H1 (cell line): ENCODE measurements around the gene CHAC1. TPM values are rescaled to one million over a fixed set of nuclear protein-coding genes. Genes with fewer than 3 reads are reported as not detected.

Experiments used
- CTCF ChIP-seq, 3 experiments: IDR thresholded peaks; 1 replicate in 2 of 3; 2 replicates in 1 of 3; pipeline versions ENCODE4 v1.5.1 to v1.6.1; 2011; ENCODE audit warnings: low read length in 3 of 3, mild to moderate bottlenecking in 3 of 3, inconsistent platforms in 2 of 3, low read depth in 1 of 3, moderate library complexity in 1 of 3; ENCODE audit not compliant: insufficient read depth in 1 of 3; ENCODE audit errors: control extremely low read depth in 1 of 3
- POLR2A ChIP-seq, 2 experiments: IDR thresholded peaks; 1 replicate in 1 of 2; 2 replicates in 1 of 2; pipeline ENCODE4 v1.6.1; 2011; ENCODE audit warnings: low read depth in 2 of 2, low read length in 2 of 2, mild to moderate bottlenecking in 2 of 2; ENCODE audit errors: control extremely low read depth in 1 of 2
- SRF ChIP-seq: IDR thresholded peaks from 2 replicates; pipeline ENCODE4 v1.6.1; 2011; ENCODE audit warnings: mild to moderate bottlenecking, low read depth, low read length, moderate library complexity
- polyA plus RNA-seq, 7 experiments: library from polyadenylated mRNA; depleted of rRNA in 3 of 7; stranded (reverse) in 5 of 7; unstranded in 2 of 7; fragments of >200 nt in 5 of 7; fragments of 200-250 nt in 2 of 7; gene quantifications; 1 replicate in 5 of 7; 2 replicates in 1 of 7; 4 replicates in 1 of 7; pipeline versions ENCODE4 v1.2.1 to v1.2.3, GENCODE V29; 2011 to 2013; ENCODE audit warnings: missing spikeins in 2 of 7, mixed read lengths in 2 of 7
- total RNA-seq: library from RNA; stranded (reverse); fragmentation: NEBNext Ultra II Directional; extraction: Animal tissue kit (Norgen Biotek cat#: 25700); gene quantifications from 2 replicates; pipeline ENCODE4 v1.2.1, GENCODE V29; 2021

Gene CHAC1
- total and polyA plus RNA-seq, 2 of the 8 experiments (the other 6 are each of a cell fraction or from before 2014, with no cell fraction given) = 34.3 to 159 TPM

- TF ChIP-seq CTCF (IDR thresholded peaks at IDR 0.05; ENCODE audit: control extremely low read depth in 1 of 3, insufficient read depth in 1 of 3, low read depth in 1 of 3, low read length in 3 of 3) = no peak
- TF ChIP-seq POLR2A (IDR thresholded peaks at IDR 0.05; ENCODE audit: control extremely low read depth in 1 of 2, low read depth in 2 of 2, low read length in 2 of 2) = no peak
- no peak for TF ChIP-seq SRF
- TF ChIP-seq, all 59 proteins: peak for 0
These were observed 3.5 kb upstream of the CHAC1 start (continued) for GRCh38 chr15:40949756-40950207.
